Suppressor macrophage treated with lipopolysaccharide for 4 hours (primary cell): ENCODE measurements around the gene PACC1.
"Not testable (repeated sequence)": the region's sequence is repeated elsewhere in the genome, so short reads cannot be mapped to it uniquely, and the experiment has no call there.

ENCODE experiments used
- DNase-seq: peaks from one replicate; pipeline ENCODE4 v3.0.0-alpha.2; 2020

Gene PACC1

DNA sequence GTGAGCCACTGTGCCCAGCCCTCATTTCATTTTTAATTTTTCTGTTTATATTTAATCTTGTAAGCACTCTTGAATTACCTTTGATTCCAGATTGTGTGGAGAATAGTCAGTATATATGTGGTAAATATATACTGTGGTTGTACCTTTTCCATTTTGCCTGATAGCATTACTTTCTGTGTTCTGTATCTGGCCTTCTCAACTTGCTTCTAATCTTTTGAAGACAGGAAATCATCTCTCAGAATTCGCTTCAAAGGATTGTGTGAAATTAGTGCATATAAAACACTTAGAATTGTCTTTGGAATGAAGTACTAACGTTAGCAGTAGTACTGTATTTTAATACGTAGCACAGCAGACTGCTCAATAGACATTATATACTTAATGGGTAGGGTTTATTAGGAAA, 91.6 kb downstream of the PACC1 start:
- no peak for DNase-seq

DNA sequence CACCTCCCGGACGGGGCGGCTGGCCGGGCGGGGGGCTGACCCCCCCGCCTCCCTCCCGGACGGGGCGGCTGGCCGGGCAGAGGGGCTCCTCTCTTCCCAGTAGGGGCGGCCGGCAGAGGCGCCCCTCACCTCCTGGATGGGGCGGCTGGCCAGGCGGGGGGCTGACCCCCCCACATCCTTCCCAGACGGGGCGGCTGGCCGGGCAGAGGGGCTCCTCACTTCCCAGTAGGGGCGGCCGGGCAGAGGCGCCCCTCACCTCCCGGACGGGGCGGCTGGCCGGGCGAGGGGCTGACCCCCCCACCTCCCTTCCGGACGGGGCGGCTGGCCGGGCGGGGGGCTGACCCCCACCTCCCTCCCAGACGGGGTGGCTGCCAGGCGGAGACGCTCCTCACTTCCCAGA, 93.7 kb downstream of the PACC1 start:
- DNase-seq: not testable (repeated sequence)

DNA sequence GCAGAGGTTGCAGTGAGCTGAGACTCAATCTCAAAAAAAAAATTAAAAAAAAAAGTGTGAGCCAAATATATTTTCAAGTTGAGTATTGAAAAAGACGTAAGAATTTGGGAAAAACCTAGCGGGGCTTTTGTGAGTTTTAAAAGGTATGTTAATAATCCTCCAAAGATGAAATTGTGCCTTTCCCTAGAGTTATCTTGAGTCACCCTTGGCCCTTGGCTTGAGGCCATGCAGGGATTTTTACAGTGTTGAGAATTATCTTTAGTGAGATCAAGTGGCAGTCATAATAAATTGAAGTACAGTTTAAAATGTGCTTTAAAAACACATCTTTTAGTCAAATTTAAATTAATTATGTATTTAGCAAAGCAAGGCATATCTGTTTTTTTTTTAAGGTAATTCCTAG, 96.8 kb downstream of the PACC1 start:
- DNase-seq: no peak

DNA sequence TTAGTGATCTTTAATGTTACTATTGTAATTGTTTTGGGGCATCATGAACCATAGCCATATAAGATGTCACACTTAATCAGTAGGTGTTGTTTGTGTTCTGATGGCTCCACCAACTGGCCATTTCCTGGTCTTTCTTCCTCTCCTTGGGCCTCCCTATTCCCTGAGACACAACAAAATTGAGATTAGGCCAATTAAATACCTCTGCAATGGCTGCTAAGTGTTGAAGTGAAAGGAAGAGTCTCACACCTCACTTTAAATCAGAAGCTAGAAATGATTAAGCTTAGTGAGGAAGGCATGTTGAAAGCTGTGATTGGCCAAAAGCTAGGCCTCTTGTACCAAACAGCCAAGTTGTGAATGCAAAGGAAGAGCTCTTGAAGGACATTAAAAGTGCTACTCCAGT, 98.8 kb downstream of the PACC1 start:
- peak; percentile 41 for DNase-seq

DNA sequence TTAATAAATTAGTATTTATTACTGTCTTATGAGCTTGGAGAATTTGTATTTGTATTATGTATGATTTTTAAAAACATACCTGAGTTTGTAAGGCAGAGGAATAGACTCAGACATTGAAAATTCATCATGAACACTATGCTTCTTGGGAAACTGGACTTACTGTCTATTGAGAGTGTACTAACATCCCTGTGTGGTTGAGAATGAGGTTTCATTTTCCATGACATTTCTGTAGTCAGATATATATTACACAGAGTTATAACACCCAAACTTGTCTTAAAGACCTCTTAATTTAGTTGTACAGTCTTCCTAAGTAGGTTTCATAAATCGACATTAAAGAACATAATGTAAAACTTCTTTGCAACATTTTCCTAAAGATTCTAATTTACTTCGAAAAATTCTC, 99.5 kb downstream of the PACC1 start:
- DNase-seq: peak; percentile 14
